ENCODE measurements around the gene DGKK.
A peak's percentile ranks its signal among the peaks of the same experiment; 100 is the strongest.

Gene DGKK

GRCh38 chrX:50470103-50471031 lies at the start of gene DGKK:
TSS of gene DGKK (minus strand) at chrX:50470825. CDS start at chrX:50470678, 147 bp downstream.
- no peak for DNase-seq (ENCODE audit: low read depth in 2 of 3, low spot score in 1 of 3)

GRCh38 chrX:50514811-50515210 lies 44.2 kb upstream of the DGKK start:
- DNase-seq (ENCODE audit: low read depth in 2 of 3, low spot score in 1 of 3), result no peak

- no peak for DNase-seq (ENCODE audit: low read depth in 2 of 3, low spot score in 1 of 3)
Observed at GRCh38 chrX:50497114-50497513, 26.5 kb upstream of the DGKK start.

- DNase-seq (ENCODE audit: low read depth in 2 of 3, low spot score in 1 of 3), result no peak
Observed at GRCh38 chrX:50495616-50496015, 25.0 kb upstream of the DGKK start.

- DNase-seq (ENCODE audit: low read depth in 2 of 3, low spot score in 1 of 3), result no peak
Observed at GRCh38 chrX:50492720-50493119, 22.1 kb upstream of the DGKK start.

- DNase-seq (ENCODE audit: low read depth in 2 of 3, low spot score in 1 of 3), result no peak
Observed at GRCh38 chrX:50484662-50485061, 14.0 kb upstream of the DGKK start.

- DNase-seq (ENCODE audit: low read depth in 2 of 3, low spot score in 1 of 3), result no peak
Observed at GRCh38 chrX:50483283-50483682, 12.7 kb upstream of the DGKK start.

- DNase-seq (ENCODE audit: low read depth in 2 of 3, low spot score in 1 of 3), result no peak
Observed at GRCh38 chrX:50475208-50475607, 4.6 kb upstream of the DGKK start.

- DNase-seq (ENCODE audit: low read depth in 2 of 3, low spot score in 1 of 3), result no peak
Observed at GRCh38 chrX:50471390-50471789, 765 bp upstream of the DGKK start.

- no peak for DNase-seq (ENCODE audit: low read depth in 2 of 3, low spot score in 1 of 3)
Observed at GRCh38 chrX:50469206-50469605, 1.4 kb downstream of the DGKK start.

- no peak for DNase-seq (ENCODE audit: low read depth in 2 of 3, low spot score in 1 of 3)
Observed at GRCh38 chrX:50459615-50460014, 11.0 kb downstream of the DGKK start.

- DNase-seq (ENCODE audit: low read depth in 2 of 3, low spot score in 1 of 3), result no peak
Observed at GRCh38 chrX:50458483-50458882, 12.1 kb downstream of the DGKK start.

- DNase-seq (ENCODE audit: low read depth in 2 of 3, low spot score in 1 of 3), result no peak
Observed at GRCh38 chrX:50456712-50457484, 13.7 kb downstream of the DGKK start.

- DNase-seq (ENCODE audit: low read depth in 2 of 3, low spot score in 1 of 3), result no peak
Observed at GRCh38 chrX:50452782-50453181, 17.8 kb downstream of the DGKK start.

- DNase-seq (ENCODE audit: low read depth in 2 of 3, low spot score in 1 of 3), result no peak
Observed at GRCh38 chrX:50450324-50450723, 20.3 kb downstream of the DGKK start.

GRCh38 chrX:50448565-50448964 lies 22.1 kb downstream of the DGKK start:
- peak in 1 of 3 donors; percentile 10 for DNase-seq (ENCODE audit: low read depth in 2 of 3, low spot score in 1 of 3)

- DNase-seq (ENCODE audit: low read depth in 2 of 3, low spot score in 1 of 3), result no peak
Observed at GRCh38 chrX:50447535-50447934, 23.1 kb downstream of the DGKK start.

- DNase-seq (ENCODE audit: low read depth in 2 of 3, low spot score in 1 of 3), result no peak
Observed at GRCh38 chrX:50442426-50443116, 28.1 kb downstream of the DGKK start.

GRCh38 chrX:50436797-50437196 lies 33.8 kb downstream of the DGKK start:
- DNase-seq (ENCODE audit: low read depth in 2 of 3, low spot score in 1 of 3), result no peak

- no peak for DNase-seq (ENCODE audit: low read depth in 2 of 3, low spot score in 1 of 3)
Observed at GRCh38 chrX:50432829-50433289, 37.8 kb downstream of the DGKK start.

GRCh38 chrX:50431623-50432022 lies 39.0 kb downstream of the DGKK start:
- no peak for DNase-seq (ENCODE audit: low read depth in 2 of 3, low spot score in 1 of 3)
